Mucosa of stomach (tissue), 1 donor: ENCODE data around the gene FRAS1.
"Not testable (repeated sequence)": the region's sequence is repeated elsewhere in the genome, so short reads cannot be mapped to it uniquely, and the experiment has no call there.

ENCODE experiments used
- H3K27me3 ChIP-seq: one replicate; pipeline ENCODE4 v1.7.0; 2013; ENCODE audit warnings: mild to moderate bottlenecking, low read length; ENCODE audit not compliant: control insufficient read depth, insufficient read depth
- H3K36me3 ChIP-seq: one replicate; pipeline ENCODE4 v1.7.0; 2013; ENCODE audit warnings: low read length; ENCODE audit not compliant: control insufficient read depth, insufficient read depth
- H3K4me1 ChIP-seq: one replicate; pipeline ENCODE4 v1.7.0; 2013; ENCODE audit warnings: mild to moderate bottlenecking, low read length; ENCODE audit not compliant: control insufficient read depth, insufficient read depth
- H3K4me3 ChIP-seq: one replicate; pipeline ENCODE4 v1.7.0; 2013; ENCODE audit warnings: low read length
- H3K9ac ChIP-seq: one replicate; pipeline ENCODE4 v1.7.0; 2013; ENCODE audit warnings: mild to moderate bottlenecking, low read length, moderate library complexity
- H3K9me3 ChIP-seq: one replicate; pipeline ENCODE4 v1.7.0; 2013; ENCODE audit warnings: mild to moderate bottlenecking, low read length, moderate library complexity; ENCODE audit not compliant: control insufficient read depth
- donor health status: Pancreatic carcinoma.

Gene FRAS1

GRCh38 chr4:78496021-78496643 lies 439.0 kb downstream of the FRAS1 start:
- H3K9ac ChIP-seq = no peak overlapping the region
- no peaks in the 10 kb centered on the region for H3K4me1 ChIP-seq
- H3K36me3 ChIP-seq = no peaks in the 10 kb centered on the region
- H3K9me3 ChIP-seq = no peaks in the 10 kb centered on the region
- no peaks in the 10 kb centered on the region for H3K27me3 ChIP-seq
- no peak overlapping the region for H3K4me3 ChIP-seq

- H3K9ac ChIP-seq, H3K4me1 ChIP-seq, H3K27me3 ChIP-seq, H3K4me3 ChIP-seq, H3K9me3 ChIP-seq, H3K36me3 ChIP-seq: not testable (repeated sequence)
Measured at GRCh38 chr4:78506260-78506659, 449.1 kb downstream of the FRAS1 start.

GRCh38 chr4:78509043-78509442 lies 451.9 kb downstream of the FRAS1 start:
- Histone ChIP-seq H3K4me3 (no peak overlapping the region), H3K9ac (no peak overlapping the region), H3K4me1 (peaks cover 16% of the 10 kb centered on the region), H3K27me3 (no peaks in the 10 kb centered on the region), H3K9me3 (no peaks in the 10 kb centered on the region), H3K36me3 (no peaks in the 10 kb centered on the region)

DNA sequence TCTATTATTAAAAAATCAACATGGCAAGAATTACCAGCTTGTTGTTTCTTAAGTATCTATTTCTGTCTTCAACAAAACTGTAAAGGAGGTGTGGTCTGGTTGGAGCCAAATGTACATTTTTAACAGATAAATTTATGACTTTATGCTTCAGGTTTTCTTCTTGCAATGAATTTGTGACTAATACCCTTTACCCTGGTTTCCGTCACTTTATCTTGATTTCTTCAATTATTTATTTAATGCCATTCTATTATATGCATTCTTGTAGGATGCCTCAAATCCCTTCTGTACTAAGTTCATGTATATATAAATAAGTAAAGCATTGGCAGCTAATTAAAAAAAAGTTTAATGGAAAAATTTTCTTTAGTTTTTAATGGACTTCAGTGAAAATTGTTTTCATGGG lies 453.0 kb downstream of the FRAS1 start:
- H3K4me3 ChIP-seq = no peak overlapping the region
- H3K4me1 ChIP-seq = peaks cover 16% of the 10 kb centered on the region
- no peaks in the 10 kb centered on the region for H3K27me3 ChIP-seq
- no peaks in the 10 kb centered on the region for H3K9me3 ChIP-seq
- H3K9ac ChIP-seq = no peak overlapping the region
- no peaks in the 10 kb centered on the region for H3K36me3 ChIP-seq

- H3K9me3 ChIP-seq = no peaks in the 10 kb centered on the region
- H3K4me1 ChIP-seq = peaks cover 16% of the 10 kb centered on the region
- no peaks in the 10 kb centered on the region for H3K36me3 ChIP-seq
- no peak overlapping the region for H3K4me3 ChIP-seq
- no peak overlapping the region for H3K9ac ChIP-seq
- H3K27me3 ChIP-seq = no peaks in the 10 kb centered on the region
Measured at GRCh38 chr4:78510681-78511080, 453.6 kb downstream of the FRAS1 start.

- Histone ChIP-seq H3K9me3 (no peaks in the 10 kb centered on the region), H3K4me1 (peaks cover 16% of the 10 kb centered on the region), H3K4me3 (no peak overlapping the region), H3K27me3 (no peaks in the 10 kb centered on the region), H3K36me3 (no peaks in the 10 kb centered on the region), H3K9ac (no peak overlapping the region)
Measured at GRCh38 chr4:78512357-78512920, 455.3 kb downstream of the FRAS1 start.

- Histone ChIP-seq H3K36me3 (no peaks in the 10 kb centered on the region), H3K9ac (no peak overlapping the region), H3K9me3 (no peaks in the 10 kb centered on the region), H3K27me3 (no peaks in the 10 kb centered on the region), H3K4me1 (peaks cover 16% of the 10 kb centered on the region), H3K4me3 (no peak overlapping the region)
Measured at GRCh38 chr4:78513411-78513975, 456.4 kb downstream of the FRAS1 start.

DNA sequence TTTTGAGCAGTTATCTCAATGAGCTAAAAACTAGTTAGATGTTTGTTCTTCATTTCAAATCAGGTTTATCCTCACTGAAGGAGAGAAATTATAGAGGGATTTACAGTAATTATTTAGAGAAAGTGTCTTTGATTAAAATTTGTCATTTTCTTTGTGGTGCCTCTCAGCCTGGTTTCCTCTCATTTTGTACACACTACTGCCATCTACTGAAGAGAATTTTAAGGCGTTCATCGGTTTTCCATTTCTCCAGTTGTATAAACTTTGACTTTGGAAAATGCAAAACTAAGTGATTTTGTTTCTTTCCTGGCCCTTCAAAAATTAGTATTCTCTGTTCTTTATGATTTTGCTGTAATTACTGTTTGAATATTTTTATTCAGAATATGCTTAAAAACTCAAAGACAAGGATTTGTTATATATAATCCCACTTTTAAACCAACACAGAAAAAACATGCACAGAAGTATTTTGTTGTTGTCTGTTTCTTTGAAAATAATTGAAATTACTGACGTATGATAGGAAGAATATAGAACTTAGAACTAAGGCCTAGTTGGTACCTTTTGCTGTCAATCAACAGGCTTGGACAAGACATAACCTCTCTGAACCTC lies 460.0 kb downstream of the FRAS1 start:
- Histone ChIP-seq H3K9me3 (no peaks in the 10 kb centered on the region), H3K36me3 (no peaks in the 10 kb centered on the region), H3K9ac (no peak overlapping the region), H3K4me1 (peaks cover 9% of the 10 kb centered on the region), H3K4me3 (no peak overlapping the region), H3K27me3 (no peaks in the 10 kb centered on the region)

- Histone ChIP-seq H3K27me3 (no peaks in the 10 kb centered on the region), H3K36me3 (no peaks in the 10 kb centered on the region), H3K4me1 (no peaks in the 10 kb centered on the region), H3K9ac (no peak overlapping the region), H3K4me3 (no peak overlapping the region), H3K9me3 (no peaks in the 10 kb centered on the region)
Measured at GRCh38 chr4:78518561-78518960, 461.4 kb downstream of the FRAS1 start.

- H3K4me1 ChIP-seq = no peaks in the 10 kb centered on the region
- H3K4me3 ChIP-seq = no peak overlapping the region
- no peak overlapping the region for H3K9ac ChIP-seq
- H3K9me3 ChIP-seq = no peaks in the 10 kb centered on the region
- no peaks in the 10 kb centered on the region for H3K27me3 ChIP-seq
- no peaks in the 10 kb centered on the region for H3K36me3 ChIP-seq
Measured at GRCh38 chr4:78519962-78520361, 462.8 kb downstream of the FRAS1 start.

GRCh38 chr4:78520808-78521226 lies 463.7 kb downstream of the FRAS1 start:
- Histone ChIP-seq H3K36me3 (no peaks in the 10 kb centered on the region), H3K4me1 (no peaks in the 10 kb centered on the region), H3K9ac (no peak overlapping the region), H3K4me3 (no peak overlapping the region), H3K27me3 (no peaks in the 10 kb centered on the region), H3K9me3 (no peaks in the 10 kb centered on the region)

GRCh38 chr4:78524009-78524408 lies 466.9 kb downstream of the FRAS1 start:
- no peak overlapping the region for H3K4me3 ChIP-seq
- no peak overlapping the region for H3K9ac ChIP-seq
- H3K27me3 ChIP-seq = no peaks in the 10 kb centered on the region
- no peaks in the 10 kb centered on the region for H3K36me3 ChIP-seq
- H3K9me3 ChIP-seq = no peaks in the 10 kb centered on the region
- no peaks in the 10 kb centered on the region for H3K4me1 ChIP-seq
